Measurements from ENCODE around the gene C1orf216. TPM values are rescaled to one million over a fixed set of nuclear protein-coding genes. Genes with fewer than 3 reads are reported as not detected.

C1orf216 gene
- total RNA-seq: 10 to 100 TPM in 3 of 4 donors, 1 to 10 TPM in 1; 9.1 to 21.8 (median 18.4) TPM

GRCh38 chr1:35718492-35719336 is at the start of gene C1orf216:
Gene C1orf216 (minus strand): TSS chr1:35718884. CDS start chr1:35716321, 2,563 bp downstream.
- Histone ChIP-seq H3K4me3 (peak within 1 kb of the TSS; percentile 65 to 95), H3K9me3 (no peaks in the 10 kb centered on the region), H3K27me3 (no peaks in the 10 kb centered on the region), H3K27ac (peak within 1 kb of the TSS; percentile 82 to 90), H3K36me3 (no peaks in the 10 kb centered on the region), H3K4me1 (peaks cover 0 to 15% of the 10 kb centered on the region in 2 donors)
- TF ChIP-seq CTCF (IDR thresholded peaks at IDR 0.05) (no peak), POLR2A (IDR thresholded peaks at IDR 0.05) (peak; percentile 19 to 57)
- DNase-seq: peak; percentile 38 to 71
- intact Hi-C loops (cut with DNase I; ENCODE audit: low total_unique reads): no loop called here

GRCh38 chr1:35764283-35764682 is 45.6 kb upstream of the C1orf216 start:
- TF ChIP-seq POLR2A (IDR thresholded peaks at IDR 0.05): no peak
- no peak for TF ChIP-seq CTCF (IDR thresholded peaks at IDR 0.05)
- Histone ChIP-seq H3K27me3 (no peaks in the 10 kb centered on the region), H3K36me3 (no peaks in the 10 kb centered on the region), H3K9me3 (no peaks in the 10 kb centered on the region), H3K27ac (no peak overlapping the region), H3K4me3 (no peak overlapping the region), H3K4me1 (no peaks in the 10 kb centered on the region)
- intact Hi-C loops (cut with DNase I; ENCODE audit: low total_unique reads): no loop called here
- no peak for DNase-seq

DNA sequence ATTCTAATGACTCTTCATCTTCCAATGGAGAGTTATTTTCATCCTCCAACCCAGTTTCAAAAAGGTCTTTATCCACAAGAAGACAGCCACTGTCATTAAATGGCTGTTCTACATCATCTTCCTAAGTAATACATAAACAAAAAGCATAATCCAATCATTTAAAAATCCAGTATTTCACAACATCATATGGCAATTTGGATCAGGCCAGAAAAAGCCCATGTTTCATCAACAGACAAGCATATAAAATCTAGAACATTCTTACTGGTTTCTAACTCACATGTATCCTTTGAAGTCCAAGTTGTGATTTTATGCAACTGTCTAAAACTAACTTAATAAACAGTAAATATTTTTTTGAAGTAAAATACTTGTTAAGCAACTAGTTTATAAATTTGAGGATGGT is 44.5 kb upstream of the C1orf216 start:
- H3K4me3 ChIP-seq: no peak overlapping the region
- no peak for DNase-seq
- intact Hi-C loops (cut with DNase I; ENCODE audit: low total_unique reads): no loop called here
- H3K9me3 ChIP-seq: no peaks in the 10 kb centered on the region
- no peak overlapping the region for H3K27ac ChIP-seq
- no peaks in the 10 kb centered on the region for H3K27me3 ChIP-seq
- H3K36me3 ChIP-seq: no peaks in the 10 kb centered on the region
- H3K4me1 ChIP-seq: no peaks in the 10 kb centered on the region
- no peak for TF ChIP-seq CTCF (IDR thresholded peaks at IDR 0.05)
- TF ChIP-seq POLR2A (IDR thresholded peaks at IDR 0.05): no peak

GRCh38 chr1:35762141-35762540 is 43.5 kb upstream of the C1orf216 start:
- Histone ChIP-seq H3K27me3 (no peaks in the 10 kb centered on the region), H3K27ac (no peak overlapping the region), H3K4me3 (no peak overlapping the region), H3K9me3 (no peaks in the 10 kb centered on the region), H3K4me1 (no peaks in the 10 kb centered on the region), H3K36me3 (no peaks in the 10 kb centered on the region)
- intact Hi-C loops (cut with DNase I; ENCODE audit: low total_unique reads): no loop called here
- no peak for TF ChIP-seq POLR2A (IDR thresholded peaks at IDR 0.05)
- TF ChIP-seq CTCF (IDR thresholded peaks at IDR 0.05): no peak
- DNase-seq: no peak

GRCh38 chr1:35756064-35756463 is 37.4 kb upstream of the C1orf216 start:
- intact Hi-C loops (cut with DNase I; ENCODE audit: low total_unique reads): no loop called here
- Histone ChIP-seq H3K27ac (no peak overlapping the region), H3K27me3 (no peaks in the 10 kb centered on the region), H3K36me3 (no peaks in the 10 kb centered on the region), H3K4me3 (no peak overlapping the region), H3K9me3 (no peaks in the 10 kb centered on the region), H3K4me1 (no peaks in the 10 kb centered on the region)
- no peak for TF ChIP-seq POLR2A (IDR thresholded peaks at IDR 0.05)
- no peak for TF ChIP-seq CTCF (IDR thresholded peaks at IDR 0.05)
- no peak for DNase-seq
